DOHH2 (cell line): ENCODE results near the gene LRRC37A.
"Not testable (repeated sequence)": the region's sequence is repeated elsewhere in the genome, so short reads cannot be mapped to it uniquely, and the experiment has no call there.

Experiments
- H3F3A ChIP-seq: fragments of 200-600 bp; sonication (generic), shearing (Covaris generic); 2 replicates; pipeline ENCODE4 v1.6.0; 2016; ENCODE audit warnings: antibody characterized with exemption, mild to moderate bottlenecking; ENCODE audit not compliant: control insufficient read depth, insufficient read depth
- H3K27ac ChIP-seq: fragments of 200-600 bp; sonication (generic); 2 replicates; pipeline ENCODE4 v1.5.1; 2014; ENCODE audit warnings: low read depth, mild to moderate bottlenecking, low read length, moderate library complexity
- H3K27me3 ChIP-seq: fragments of 200-600 bp; sonication (generic); 2 replicates; pipeline ENCODE4 v1.6.1; 2014; ENCODE audit warnings: mild to moderate bottlenecking, low read length, mixed read lengths; ENCODE audit not compliant: control insufficient read depth
- H3K36me3 ChIP-seq: fragments of 200-600 bp; sonication (generic); 2 replicates; pipeline ENCODE4 v1.6.1; 2014; ENCODE audit warnings: mild to moderate bottlenecking, low read length, moderate library complexity, mixed read lengths; ENCODE audit not compliant: control insufficient read depth
- H3K4me1 ChIP-seq: fragments of 200-600 bp; sonication (generic); 2 replicates; pipeline ENCODE4 v1.6.1; 2014; ENCODE audit warnings: mild to moderate bottlenecking, low read length, mixed read lengths; ENCODE audit not compliant: control insufficient read depth
- H3K4me2 ChIP-seq: fragments of 200-600 bp; sonication (generic); 2 replicates; pipeline ENCODE4 v1.6.0; 2014; ENCODE audit warnings: mild to moderate bottlenecking, low read length, moderate library complexity
- H3K4me3 ChIP-seq: fragments of 200-600 bp; sonication (generic); 2 replicates; pipeline ENCODE4 v1.5.1; 2014; ENCODE audit warnings: mild to moderate bottlenecking, low read length, mixed read lengths
- H3K79me2 ChIP-seq: fragments of 200-600 bp; sonication (generic); 2 replicates; pipeline ENCODE4 v1.6.1; 2014; ENCODE audit warnings: mild to moderate bottlenecking, low read length, mixed read lengths; ENCODE audit not compliant: control insufficient read depth
- H3K9me2 ChIP-seq: fragments of 200-600 bp; sonication (generic); replicated peaks from 2 replicates; pipeline ENCODE4 v1.6.1; 2014; ENCODE audit warnings: mild to moderate bottlenecking, low read length, mixed read lengths; ENCODE audit not compliant: control insufficient read depth
- H3K9me3 ChIP-seq: fragments of 200-600 bp; sonication (generic); 2 replicates; pipeline ENCODE4 v1.6.1; 2014; ENCODE audit warnings: antibody characterized with exemption, low read length, mixed read lengths; ENCODE audit not compliant: control insufficient read depth, insufficient read depth
- H4K20me1 ChIP-seq: fragments of 200-600 bp; sonication (generic); 2 replicates; pipeline ENCODE4 v1.6.0; 2014; ENCODE audit warnings: low read depth, mild to moderate bottlenecking, antibody characterized with exemption, low read length, moderate library complexity; ENCODE audit not compliant: control insufficient read depth, insufficient read depth
- CTCF ChIP-seq: fragments of 200-600 bp; sonication (generic); IDR thresholded peaks from one replicate; pipeline ENCODE4 v1.5.1; 2014; ENCODE audit warnings: antibody characterized with exemption, mild to moderate bottlenecking, low read depth, low read length; ENCODE audit not compliant: poor library complexity, severe bottlenecking

LRRC37A gene

GRCh38 chr17:46282635-46283034 is 12.3 kb upstream of the LRRC37A start:
- H3K4me2 ChIP-seq, H4K20me1 ChIP-seq, H3K79me2 ChIP-seq, H3K4me1 ChIP-seq, H3K36me3 ChIP-seq, H3F3A ChIP-seq, H3K4me3 ChIP-seq, H3K9me3 ChIP-seq, H3K9me2 ChIP-seq, H3K27me3 ChIP-seq, H3K27ac ChIP-seq: not testable (repeated sequence)

GRCh38 chr17:46284467-46284866 is 10.5 kb upstream of the LRRC37A start:
- not testable (repeated sequence) for H3K4me2 ChIP-seq, H3K27ac ChIP-seq, H3K4me1 ChIP-seq, H3K9me2 ChIP-seq, H3K9me3 ChIP-seq, H3K36me3 ChIP-seq, H3K79me2 ChIP-seq, H3K27me3 ChIP-seq, H3F3A ChIP-seq, H3K4me3 ChIP-seq, H4K20me1 ChIP-seq

- H3K4me2 ChIP-seq, H3K27me3 ChIP-seq, H3K27ac ChIP-seq, H3K9me2 ChIP-seq, H3F3A ChIP-seq, H3K79me2 ChIP-seq, H3K9me3 ChIP-seq, H3K36me3 ChIP-seq, H3K4me3 ChIP-seq, H4K20me1 ChIP-seq: not testable (repeated sequence)
- peaks cover 16% of the 10 kb centered on the region for H3K4me1 ChIP-seq
These were observed 9.4 kb upstream of the LRRC37A start for GRCh38 chr17:46285500-46285899.

GRCh38 chr17:46286764-46287221 is 8.1 kb upstream of the LRRC37A start:
- not testable (repeated sequence) for H3K79me2 ChIP-seq, H4K20me1 ChIP-seq, H3K27ac ChIP-seq, H3K36me3 ChIP-seq, H3K9me2 ChIP-seq, H3K4me3 ChIP-seq, H3K27me3 ChIP-seq, H3K9me3 ChIP-seq, H3K4me2 ChIP-seq
- TF ChIP-seq CTCF = peak; percentile 79
- Histone ChIP-seq H3F3A (peaks cover 12% of the 10 kb centered on the region), H3K4me1 (peaks cover 29% of the 10 kb centered on the region)

GRCh38 chr17:46287587-46287986 is 7.3 kb upstream of the LRRC37A start:
- not testable (repeated sequence) for H3K4me2 ChIP-seq, H3K9me3 ChIP-seq, H4K20me1 ChIP-seq, H3K36me3 ChIP-seq, H3K27me3 ChIP-seq, H3K9me2 ChIP-seq, H3K27ac ChIP-seq, H3K4me3 ChIP-seq, H3K79me2 ChIP-seq
- Histone ChIP-seq H3K4me1 (peaks cover 30% of the 10 kb centered on the region), H3F3A (peaks cover 12% of the 10 kb centered on the region)

- H3K9me2 ChIP-seq = not testable (repeated sequence)
- H3K4me3 ChIP-seq = peak overlapping the region; percentile 66
These were observed 3.9 kb upstream of the LRRC37A start for GRCh38 chr17:46290906-46291546.

GRCh38 chr17:46291618-46292017 is 3.3 kb upstream of the LRRC37A start:
- H3K27ac ChIP-seq = peak overlapping the region; percentile 92

More at GRCh38 chr17:46290906-46291546, 3.9 kb upstream of the LRRC37A start:
- H3K79me2 ChIP-seq, H3K27me3 ChIP-seq, H3K36me3 ChIP-seq, H4K20me1 ChIP-seq, H3K9me3 ChIP-seq: not testable (repeated sequence)
- Histone ChIP-seq H3K4me1 (peaks cover 30% of the 10 kb centered on the region), H3F3A (peaks cover 12% of the 10 kb centered on the region), H3K27ac (peak overlapping the region; percentile 92), H3K4me2 (peak overlapping the region; percentile 91)

More at GRCh38 chr17:46291618-46292017, 3.3 kb upstream of the LRRC37A start:
- H3K9me2 ChIP-seq, H3K79me2 ChIP-seq, H3K27me3 ChIP-seq, H4K20me1 ChIP-seq, H3K9me3 ChIP-seq, H3K36me3 ChIP-seq: not testable (repeated sequence)
- H3F3A ChIP-seq = peaks cover 12% of the 10 kb centered on the region
- peak overlapping the region; percentile 91 for H3K4me2 ChIP-seq
- H3K4me1 ChIP-seq = peaks cover 27% of the 10 kb centered on the region
- peak overlapping the region; percentile 66 for H3K4me3 ChIP-seq
